Activated naive CD4-positive, alpha-beta T cell treated with anti-CD3 and anti-CD28 coated beads, Interleukin-2, amount 10 ng/mL, durations not matched to agents 5 hours and 36 hours (primary cell): ENCODE data around the gene PDE11A. TPM values are rescaled to one million over a fixed set of nuclear protein-coding genes. Genes with fewer than 3 reads are reported as not detected.

Source experiments
- total RNA-seq, 2 experiments: library from RNA; stranded (reverse); gene quantifications; one replicate each; pipeline ENCODE4 v1.2.3, GENCODE V29; 2021

The PDE11A gene
- total RNA-seq = not detected

GRCh38 chr2:178072383-178073301, at the start of gene PDE11A:
PDE11A (minus strand) TSS chr2:178072777; CDS start chr2:178072437, 340 bp downstream.

DNA sequence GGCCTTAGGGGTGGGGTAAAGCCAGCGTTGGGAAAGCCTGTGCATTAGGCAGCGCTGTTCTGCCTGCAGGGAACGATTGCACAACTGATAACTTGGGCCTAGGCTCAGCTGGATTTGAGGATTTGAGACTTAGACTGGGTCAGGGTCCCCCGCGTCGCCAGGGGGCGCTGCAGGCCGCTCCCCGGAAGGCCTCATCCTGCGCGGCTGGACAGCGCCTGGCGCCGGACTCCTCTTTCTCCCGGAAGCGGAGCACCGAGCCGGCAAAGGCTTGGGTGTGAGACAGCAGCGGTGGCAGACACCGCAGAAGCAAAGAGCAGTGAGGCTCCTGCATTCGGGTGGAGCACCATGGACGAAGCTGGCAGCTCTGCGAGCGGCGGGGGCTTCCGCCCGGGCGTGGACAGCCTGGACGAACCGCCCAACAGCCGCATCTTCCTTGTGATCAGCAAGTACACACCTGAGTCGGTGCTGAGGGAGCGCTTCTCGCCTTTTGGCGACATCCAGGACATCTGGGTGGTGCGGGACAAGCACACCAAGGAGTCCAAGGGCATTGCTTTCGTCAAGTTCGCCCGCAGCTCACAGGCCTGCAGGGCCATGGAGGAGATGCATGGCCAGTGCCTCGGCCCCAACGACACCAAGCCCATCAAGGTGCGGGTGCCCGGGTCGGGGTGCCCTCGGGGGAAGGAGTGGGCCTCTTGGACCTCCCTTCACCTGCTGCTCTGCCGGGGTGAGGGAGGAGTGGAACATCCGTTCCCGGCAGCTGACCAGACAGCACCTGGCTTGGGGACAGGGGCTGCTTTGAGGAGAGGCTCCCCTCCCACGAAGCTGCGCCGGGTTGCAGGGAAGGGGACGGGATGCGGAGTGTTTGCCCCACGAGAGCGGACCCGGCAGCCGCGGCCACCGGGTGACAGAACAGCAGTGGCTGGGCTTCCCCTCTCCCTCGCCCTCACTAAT, 39.9 kb upstream of the PDE11A start, which contains the start of gene RBM45:
Gene RBM45 (plus strand): TSS at position 236 of the 951 bp plus-strand sequence. CDS start 110 bp downstream, at position 346.

Other genes with a start within 250 kb of the PDE11A start
- 10 to 100 TPM; 14.7 to 17.5 TPM for gene RBM45, start 39.7 kb upstream of the PDE11A start, total RNA-seq
- gene OSBPL6, start 121.7 kb upstream of the PDE11A start, total RNA-seq = under 1 TPM; 0.10 to 0.13 TPM